ENCODE data around the gene STIMATE.

The STIMATE gene

DNA sequence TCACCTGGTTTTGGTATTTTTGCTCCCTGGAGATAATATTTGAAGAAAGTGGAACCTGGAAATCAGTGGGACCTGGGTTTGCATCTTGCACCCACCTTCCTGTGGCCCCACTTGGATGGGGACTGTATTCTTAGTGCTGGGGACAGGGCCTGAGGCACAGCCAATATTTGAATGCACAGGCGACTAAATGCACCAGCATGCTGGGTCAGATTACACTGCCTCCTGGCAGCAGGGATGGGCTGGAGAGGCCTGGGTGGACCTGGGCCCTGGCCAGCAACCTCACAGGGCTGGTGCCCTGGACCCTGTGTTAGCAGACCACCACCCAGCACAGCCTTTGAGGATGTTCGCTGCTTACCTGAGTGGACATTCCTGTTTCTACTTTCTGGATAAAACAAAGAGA, 77.4 kb downstream of the STIMATE start:
- TF ChIP-seq GATA3 (IDR thresholded peaks at IDR 0.05; ENCODE audit: low read depth, low read length) (no peak), GATA2 (IDR thresholded peaks at IDR 0.05; ENCODE audit: low read depth, low read length) (no peak)

- TF ChIP-seq GATA2 (IDR thresholded peaks at IDR 0.05; ENCODE audit: low read depth, low read length) = no peak
- no peak for TF ChIP-seq GATA3 (IDR thresholded peaks at IDR 0.05; ENCODE audit: low read depth, low read length)
Measured at GRCh38 chr3:52817860-52818259, 79.5 kb downstream of the STIMATE start.

DNA sequence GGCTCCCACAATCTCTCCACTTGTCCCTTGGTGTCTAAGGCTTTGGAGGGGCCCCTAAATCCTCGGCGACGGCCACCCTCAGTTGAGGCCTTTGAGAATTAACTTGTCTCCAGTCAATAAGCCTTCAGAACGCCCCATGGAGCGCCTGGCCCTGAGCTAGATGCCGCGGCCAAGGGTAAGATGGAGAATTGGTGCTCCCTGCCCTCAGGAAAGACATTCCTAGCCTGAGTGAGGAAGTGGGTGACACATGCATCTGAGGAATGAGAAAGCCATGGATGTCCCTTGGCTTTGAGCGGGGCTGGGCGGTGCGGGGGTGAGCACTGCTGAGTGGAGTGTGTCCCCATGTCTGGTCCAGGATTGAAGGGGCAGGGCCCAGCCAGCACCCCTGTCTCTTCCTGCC, 80.1 kb downstream of the STIMATE start:
- TF ChIP-seq GATA3 (IDR thresholded peaks at IDR 0.05; ENCODE audit: low read depth, low read length) (no peak), GATA2 (IDR thresholded peaks at IDR 0.05; ENCODE audit: low read depth, low read length) (no peak)

DNA sequence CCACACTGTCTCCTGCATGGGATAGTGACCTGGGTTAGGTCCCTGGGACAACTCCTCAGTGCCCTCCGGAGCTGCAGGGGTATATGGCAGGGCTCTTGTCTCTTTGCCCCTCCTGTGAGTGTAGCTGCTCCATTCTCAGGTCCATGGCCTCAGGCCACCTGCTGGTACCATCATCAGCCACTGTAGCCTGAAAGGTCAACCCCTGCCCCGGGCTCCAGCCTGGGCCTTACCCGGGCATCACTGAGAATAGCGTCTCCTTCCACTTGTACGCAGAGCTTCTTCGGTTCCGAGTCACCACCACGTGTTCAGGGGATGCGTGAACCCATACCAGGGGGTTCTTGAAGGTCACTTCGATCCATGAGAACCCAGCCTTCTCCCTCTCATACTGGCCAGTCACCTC, 80.7 kb downstream of the STIMATE start:
- TF ChIP-seq GATA3 (IDR thresholded peaks at IDR 0.05; ENCODE audit: low read depth, low read length) (no peak), GATA2 (IDR thresholded peaks at IDR 0.05; ENCODE audit: low read depth, low read length) (no peak)

GRCh38 chr3:52816199-52816598, 81.1 kb downstream of the STIMATE start:
- TF ChIP-seq GATA3 (IDR thresholded peaks at IDR 0.05; ENCODE audit: low read depth, low read length) (no peak), GATA2 (IDR thresholded peaks at IDR 0.05; ENCODE audit: low read depth, low read length) (no peak)

GRCh38 chr3:52813810-52814209, 83.5 kb downstream of the STIMATE start:
- no peak for TF ChIP-seq GATA3 (IDR thresholded peaks at IDR 0.05; ENCODE audit: low read depth, low read length)
- TF ChIP-seq GATA2 (IDR thresholded peaks at IDR 0.05; ENCODE audit: low read depth, low read length) = no peak

GRCh38 chr3:52811452-52812011, 85.8 kb downstream of the STIMATE start:
- TF ChIP-seq GATA2 (IDR thresholded peaks at IDR 0.05; ENCODE audit: low read depth, low read length) (no peak), GATA3 (IDR thresholded peaks at IDR 0.05; ENCODE audit: low read depth, low read length) (no peak)

- no peak for TF ChIP-seq GATA2 (IDR thresholded peaks at IDR 0.05; ENCODE audit: low read depth, low read length)
- no peak for TF ChIP-seq GATA3 (IDR thresholded peaks at IDR 0.05; ENCODE audit: low read depth, low read length)
Measured at GRCh38 chr3:52810923-52811322, 86.4 kb downstream of the STIMATE start.

DNA sequence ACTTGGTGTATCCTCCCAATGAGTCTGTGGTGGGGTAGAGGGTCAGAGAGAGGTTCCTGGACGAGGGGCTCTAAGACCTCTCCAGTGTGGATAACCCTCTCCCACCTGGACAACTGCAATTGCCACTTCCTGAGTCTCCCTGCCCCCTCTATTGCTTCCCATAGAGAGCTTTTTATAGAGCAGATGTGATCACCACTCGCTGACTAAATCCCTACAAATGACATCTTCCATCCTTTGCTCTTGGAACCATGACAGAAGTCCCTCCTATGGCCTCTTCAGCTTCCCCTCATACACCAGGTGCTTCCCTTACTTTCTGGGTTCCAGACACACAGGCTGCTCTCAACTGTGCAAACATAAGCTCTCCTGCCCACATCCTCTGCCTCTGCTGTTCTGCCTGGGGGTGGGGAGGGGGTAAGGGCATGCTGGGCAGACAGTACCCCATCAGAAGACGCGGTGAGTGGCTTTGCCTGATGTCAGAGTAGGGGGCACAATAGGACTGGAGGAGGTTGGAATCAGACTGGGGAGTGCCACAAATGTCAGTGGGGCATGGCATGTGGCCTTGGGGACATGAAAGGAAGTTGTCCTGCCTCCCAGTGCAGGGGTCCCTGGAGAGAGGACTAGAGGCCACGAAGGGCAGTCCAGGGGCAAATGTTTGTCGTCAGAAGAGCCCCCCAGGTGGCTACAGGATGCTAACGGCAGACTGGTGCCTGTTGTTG, 87.5 kb downstream of the STIMATE start:
- TF ChIP-seq GATA2 (IDR thresholded peaks at IDR 0.05; ENCODE audit: low read depth, low read length) = no peak
- no peak for TF ChIP-seq GATA3 (IDR thresholded peaks at IDR 0.05; ENCODE audit: low read depth, low read length)

- TF ChIP-seq GATA2 (IDR thresholded peaks at IDR 0.05; ENCODE audit: low read depth, low read length) = no peak
- no peak for TF ChIP-seq GATA3 (IDR thresholded peaks at IDR 0.05; ENCODE audit: low read depth, low read length)
Measured at GRCh38 chr3:52809149-52809548, 88.2 kb downstream of the STIMATE start.

DNA sequence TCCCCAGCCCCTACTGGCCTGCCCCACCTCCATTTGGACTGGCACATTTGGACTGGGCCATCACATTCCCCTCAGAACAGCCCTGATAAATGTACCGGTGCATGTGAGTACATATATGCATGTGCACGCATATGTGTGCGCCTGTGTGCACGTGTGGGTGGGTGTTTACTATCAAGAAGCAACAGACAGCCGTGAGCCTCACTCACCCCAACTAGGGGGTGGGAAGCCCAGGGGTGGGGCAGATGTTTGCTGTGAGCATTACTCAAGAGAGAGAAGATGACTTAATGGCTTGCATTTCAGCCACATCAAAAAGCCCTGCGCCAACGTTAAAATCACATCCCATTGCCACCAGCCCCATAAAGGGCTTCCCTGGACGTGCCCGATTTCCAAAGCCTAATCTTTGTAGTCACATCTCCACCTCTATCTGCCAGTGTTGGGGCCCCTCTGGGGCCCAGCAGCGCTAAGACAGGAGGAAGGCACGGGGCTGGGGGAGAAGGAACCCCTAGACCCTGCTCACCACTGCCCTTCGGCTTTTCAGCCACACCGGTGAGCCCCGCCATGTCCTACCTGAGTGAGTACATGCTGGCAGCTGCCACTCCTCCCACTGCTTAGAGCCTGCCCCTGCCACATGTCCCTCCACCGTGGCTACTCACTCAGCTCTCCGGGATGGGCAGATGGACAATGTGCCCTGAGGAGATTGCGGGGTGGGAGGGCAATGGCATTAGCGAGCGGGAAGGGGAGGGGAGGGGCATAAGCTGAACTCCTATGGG, 91.9 kb downstream of the STIMATE start:
- TF ChIP-seq GATA2 (IDR thresholded peaks at IDR 0.05; ENCODE audit: low read depth, low read length) (no peak), GATA3 (IDR thresholded peaks at IDR 0.05; ENCODE audit: low read depth, low read length) (no peak)

GRCh38 chr3:52801839-52802238, 95.5 kb downstream of the STIMATE start:
- no peak for TF ChIP-seq GATA2 (IDR thresholded peaks at IDR 0.05; ENCODE audit: low read depth, low read length)
- TF ChIP-seq GATA3 (IDR thresholded peaks at IDR 0.05; ENCODE audit: low read depth, low read length) = no peak

DNA sequence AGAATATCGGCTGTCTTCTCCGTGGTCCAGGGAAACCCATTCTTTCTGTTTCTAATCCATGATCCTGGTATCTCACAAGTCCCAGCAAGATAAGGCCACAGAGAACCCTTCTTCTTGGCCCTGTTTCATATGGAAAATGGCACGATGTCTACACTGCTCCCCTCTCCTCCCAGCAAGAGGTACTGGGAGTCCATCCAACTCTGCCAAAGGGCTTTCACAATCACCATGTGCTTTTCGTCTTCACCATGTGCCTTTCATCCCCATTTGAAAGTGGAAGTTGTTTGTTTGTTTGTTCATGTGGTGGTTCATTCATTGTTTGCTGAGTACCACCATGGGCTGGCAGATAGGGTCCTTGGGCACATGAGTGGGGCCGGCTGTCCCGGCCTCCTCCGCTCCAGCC, 97.3 kb downstream of the STIMATE start:
- TF ChIP-seq GATA2 (IDR thresholded peaks at IDR 0.05; ENCODE audit: low read depth, low read length) = no peak
- TF ChIP-seq GATA3 (IDR thresholded peaks at IDR 0.05; ENCODE audit: low read depth, low read length) = no peak

DNA sequence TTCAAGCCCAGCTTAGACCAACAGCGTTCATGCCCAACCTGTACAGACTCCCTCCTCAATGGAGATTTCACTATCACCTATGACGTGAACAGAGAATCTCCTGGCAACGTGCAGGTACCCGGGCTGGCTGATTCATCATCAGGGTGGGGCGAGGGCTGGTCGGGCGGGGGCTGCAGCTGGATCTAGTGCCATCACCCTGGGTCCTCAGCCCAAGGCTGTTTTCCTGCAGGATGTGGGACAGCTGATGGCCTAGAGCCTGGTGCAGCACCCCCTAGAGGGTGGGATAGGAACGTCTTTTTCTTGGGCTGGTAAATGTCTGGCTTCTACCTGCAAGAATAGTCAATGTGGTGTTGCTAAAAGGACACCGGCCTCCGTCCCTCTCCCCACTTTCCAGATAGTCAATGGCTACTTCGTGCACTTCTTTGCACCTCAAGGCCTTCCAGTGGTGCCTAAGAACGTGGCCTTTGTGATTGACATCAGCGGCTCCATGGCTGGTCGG, 98.3 kb downstream of the STIMATE start:
- TF ChIP-seq GATA3 (IDR thresholded peaks at IDR 0.05; ENCODE audit: low read depth, low read length) (no peak), GATA2 (IDR thresholded peaks at IDR 0.05; ENCODE audit: low read depth, low read length) (no peak)
